OCI-LY3 (cell line): ENCODE results near the gene NDUFS2.

ENCODE experiments used
- CTCF ChIP-seq: fragments of 200-600, 300-600 bp; sonication (generic); IDR thresholded peaks from 2 replicates; pipeline ENCODE4 v1.5.1; 2014; ENCODE audit warnings: antibody characterized with exemption, low read length, low read depth
- EZH2phosphoT487 ChIP-seq: fragments of 200-600 bp; shearing (Covaris generic); IDR thresholded peaks from 2 replicates; pipeline ENCODE4 v1.6.1; 2018; ENCODE audit warnings: antibody characterized with exemption, mixed run types, low read depth

GRCh38 chr1:161215076-161215475 is 12.9 kb downstream of the NDUFS2 start, which contains the start of gene FCER1G:
- TF ChIP-seq CTCF: no peak
- TF ChIP-seq EZH2phosphoT487: no peak
